Measurements from ENCODE around the gene PPP1R15B. TPM values are rescaled to one million over a fixed set of nuclear protein-coding genes. Genes with fewer than 3 reads are reported as not detected.

PPP1R15B gene
- total RNA-seq, 1 experiment from 2014 or later: 45.9 TPM

GRCh38 chr1:204437796-204438570, 26.4 kb upstream of the PPP1R15B start:
- H3K79me1 ChIP-seq (ENCODE audit: insufficient read depth, low read depth, low read length, poor library complexity, severe bottlenecking): no peaks in the 10 kb centered on the region
- H3K23ac ChIP-seq (ENCODE audit: insufficient read length, low read depth, low read length): no peak overlapping the region
- H2BK120ac ChIP-seq (ENCODE audit: low read depth, low read length, poor library complexity, severe bottlenecking): no peak overlapping the region
- Mint-ChIP-seq H3K9me3 (no peaks in the 10 kb centered on the region), H3K4me3 (no peak overlapping the region), H3K27ac (no peak overlapping the region; a peak in 1 of 7 replicates), H3K36me3 (ENCODE audit: insufficient read depth in 1 of 3, low read depth in 3 of 3) (peaks cover 8 to 24% (median 24%) of the 10 kb centered on the region in 3 experiments; a peak in 5 of 7 replicates), H3K4me1 (no peaks in the 10 kb centered on the region), H3K27me3 (ENCODE audit: low read depth) (no peaks in the 10 kb centered on the region)
- H3K23me2 ChIP-seq (ENCODE audit: insufficient read length, low read depth, low read length, poor library complexity, severe bottlenecking): no peaks in the 10 kb centered on the region
- no peak overlapping the region for H3K27ac ChIP-seq (ENCODE audit: insufficient read length, low read depth, low read length)
- H3K4ac ChIP-seq (ENCODE audit: low read depth, low read length): no peak overlapping the region
- no peaks in the 10 kb centered on the region for H3K9me3 ChIP-seq (ENCODE audit: control insufficient read depth, low read depth, low read length)
- H3K79me2 ChIP-seq (ENCODE audit: insufficient read depth, low read length): no peaks in the 10 kb centered on the region
- H2BK15ac ChIP-seq (ENCODE audit: low read depth, low read length): no peak overlapping the region
- no peak overlapping the region for H2AK5ac ChIP-seq (ENCODE audit: insufficient read length, low read length)
- H2AFZ ChIP-seq (ENCODE audit: low read length): no peak overlapping the region
- no peak for TF ChIP-seq CTCF (conservative IDR thresholded peaks at IDR 0.05)
- no peak overlapping the region for H3K9ac ChIP-seq (ENCODE audit: extremely low read depth, insufficient read length, low read length)
- no peak overlapping the region for H2BK12ac ChIP-seq (ENCODE audit: insufficient read length, low read depth, low read length)
- peaks cover 2% of the 10 kb centered on the region for H4K20me1 ChIP-seq (ENCODE audit: control insufficient read depth, insufficient read depth, insufficient read length)
- H3K4me2 ChIP-seq (ENCODE audit: insufficient read depth, insufficient read length, low read length): no peak overlapping the region
- no peaks in the 10 kb centered on the region for H3K27me3 ChIP-seq (ENCODE audit: insufficient read depth, low read length)
- H3K18ac ChIP-seq (ENCODE audit: insufficient read length, low read depth, low read length): no peak overlapping the region
- H3K4me1 ChIP-seq (ENCODE audit: insufficient read depth, low read length): no peaks in the 10 kb centered on the region
- H3T11ph ChIP-seq (ENCODE audit: low read length): no peak overlapping the region
- WGBS (ENCODE audit: extremely low coverage, insufficient read length, low lambda C conversion rate): no CpG with 5 or more reads among the region's 8 CpGs
- H3K56ac ChIP-seq (ENCODE audit: insufficient read length, low read depth, low read length): no peak overlapping the region
- no peak overlapping the region for H3K14ac ChIP-seq (ENCODE audit: insufficient read depth, low read length)
- no peak overlapping the region for H4K91ac ChIP-seq (ENCODE audit: insufficient read length, low read depth, low read length)
- DNase-seq: no peak
- H4K8ac ChIP-seq (replicated peaks; ENCODE audit: insufficient read length, low read depth, low read length): no peak overlapping the region
- H2BK5ac ChIP-seq (ENCODE audit: insufficient read length, low read length): no peak overlapping the region
- H4K5ac ChIP-seq (ENCODE audit: insufficient read length, low read depth, low read length): no peak overlapping the region
- no peak overlapping the region for H2BK20ac ChIP-seq (ENCODE audit: low read depth, low read length, poor library complexity, severe bottlenecking)
